Lower leg skin (tissue), 4 donors: ENCODE results near the gene MED20. TPM values are rescaled to one million over a fixed set of nuclear protein-coding genes. Genes with fewer than 3 reads are reported as not detected.
"Not testable (repeated sequence)": the region's sequence is repeated elsewhere in the genome, so short reads cannot be mapped to it uniquely, and the experiment has no call there.

Experiments used
- DNase-seq, 2 donors: peaks; one replicate each; pipeline ENCODE4 v3.0.0-alpha.2; 2019; ENCODE audit warnings: low spot score in 2 of 2
- H3K4me3 ChIP-seq: fragments of 200-600 bp; sonication (generic); 2 replicates; pipeline ENCODE4 v1.5.1; 2017; ENCODE audit warnings: mild to moderate bottlenecking, low read depth; ENCODE audit not compliant: poor library complexity, severe bottlenecking
- POLR2A ChIP-seq, 2 donors: fragments of 450-650 bp; IDR thresholded peaks; one replicate each; pipeline ENCODE4 v1.6.1; 2016 to 2017; ENCODE audit warnings: antibody characterized with exemption in 2 of 2, mild to moderate bottlenecking in 1 of 2, moderate library complexity in 1 of 2
- WGBS, 2 donors: methylation state at CpG; one replicate each; pipeline ENCODE4 v1.1.5; 2018; 5-methylcytosine and 5-hydroxymethylcytosine counted together
- intact Hi-C: fragments of 100-400 bp; cut with DNase I; formaldehyde crosslinking; loops from one replicate; pipeline ENCODE4 v1.15.0; 2023; ENCODE audit warnings: low total_unique reads
- total RNA-seq, 4 donors: library from RNA; depleted of rRNA; stranded (reverse); fragments of >200 nt; gene quantifications; one replicate each; pipeline ENCODE4 v1.1.0, GENCODE V29; 2016
- TF ChIP-seq, protein P1 (sequence below), 3 donors: fragments of 450-650 bp; IDR thresholded peaks; one replicate each; pipeline ENCODE4 v1.5.1; 2016; ENCODE audit warnings: antibody characterized with exemption in 3 of 3, mild to moderate bottlenecking in 3 of 3, moderate library complexity in 2 of 3

MED20 gene
- total RNA-seq, 4 donors from 2014 or later, result 5.7 to 11.5 (median 9.8) TPM

GRCh38 chr6:41957117-41957516 is 36.2 kb upstream of the MED20 start:
- no peak for DNase-seq
- H3K4me3 ChIP-seq, result no peak overlapping the region
- intact Hi-C loops, result no loop called here

GRCh38 chr6:41955412-41955811 is 34.5 kb upstream of the MED20 start:
- no peak overlapping the region for H3K4me3 ChIP-seq
- 84 to 88% methylated on average over 2 of the region's 2 CpGs for WGBS, 2 donors
- intact Hi-C loops, result no loop called here
- no peak for DNase-seq
- no peak for TF ChIP-seq POLR2A (IDR thresholded peaks at IDR 0.05)
- TF ChIP-seq, protein P1, sequence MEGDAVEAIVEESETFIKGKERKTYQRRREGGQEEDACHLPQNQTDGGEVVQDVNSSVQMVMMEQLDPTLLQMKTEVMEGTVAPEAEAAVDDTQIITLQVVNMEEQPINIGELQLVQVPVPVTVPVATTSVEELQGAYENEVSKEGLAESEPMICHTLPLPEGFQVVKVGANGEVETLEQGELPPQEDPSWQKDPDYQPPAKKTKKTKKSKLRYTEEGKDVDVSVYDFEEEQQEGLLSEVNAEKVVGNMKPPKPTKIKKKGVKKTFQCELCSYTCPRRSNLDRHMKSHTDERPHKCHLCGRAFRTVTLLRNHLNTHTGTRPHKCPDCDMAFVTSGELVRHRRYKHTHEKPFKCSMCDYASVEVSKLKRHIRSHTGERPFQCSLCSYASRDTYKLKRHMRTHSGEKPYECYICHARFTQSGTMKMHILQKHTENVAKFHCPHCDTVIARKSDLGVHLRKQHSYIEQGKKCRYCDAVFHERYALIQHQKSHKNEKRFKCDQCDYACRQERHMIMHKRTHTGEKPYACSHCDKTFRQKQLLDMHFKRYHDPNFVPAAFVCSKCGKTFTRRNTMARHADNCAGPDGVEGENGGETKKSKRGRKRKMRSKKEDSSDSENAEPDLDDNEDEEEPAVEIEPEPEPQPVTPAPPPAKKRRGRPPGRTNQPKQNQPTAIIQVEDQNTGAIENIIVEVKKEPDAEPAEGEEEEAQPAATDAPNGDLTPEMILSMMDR (IDR thresholded peaks at IDR 0.05), result no peak

More at GRCh38 chr6:41957117-41957516, 36.2 kb upstream of the MED20 start:
- 46 to 47% methylated on average over 4 of the region's 4 CpGs for WGBS, 2 donors
- no peak for TF ChIP-seq POLR2A (IDR thresholded peaks at IDR 0.05)
- TF ChIP-seq, protein P1 (IDR thresholded peaks at IDR 0.05), result no peak

DNA sequence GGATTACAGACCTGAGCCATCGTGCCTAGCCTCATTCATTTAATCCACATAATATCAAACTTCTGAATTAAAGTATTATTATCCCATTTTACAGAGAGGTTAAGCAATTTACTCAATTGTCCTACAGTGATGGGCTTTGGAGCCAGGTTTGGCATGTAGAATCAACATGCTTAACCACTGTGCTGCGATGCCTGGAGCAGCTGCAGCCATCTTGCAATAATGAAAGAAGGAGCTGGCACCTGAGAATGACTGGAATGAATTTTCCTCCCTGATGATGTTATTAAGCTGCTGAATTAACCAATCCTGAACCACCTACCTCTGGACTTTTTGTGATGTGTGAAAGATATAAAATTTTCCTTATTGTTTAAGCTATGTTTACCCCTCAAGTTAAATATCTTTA is 33.7 kb upstream of the MED20 start:
- WGBS, 2 donors, result 91 to 94% methylated on average over 2 of the region's 2 CpGs
- TF ChIP-seq, protein P1 (IDR thresholded peaks at IDR 0.05), result no peak
- no peak for TF ChIP-seq POLR2A (IDR thresholded peaks at IDR 0.05)
- no peak overlapping the region for H3K4me3 ChIP-seq
- intact Hi-C loops, result no loop called here
- DNase-seq, result no peak

DNA sequence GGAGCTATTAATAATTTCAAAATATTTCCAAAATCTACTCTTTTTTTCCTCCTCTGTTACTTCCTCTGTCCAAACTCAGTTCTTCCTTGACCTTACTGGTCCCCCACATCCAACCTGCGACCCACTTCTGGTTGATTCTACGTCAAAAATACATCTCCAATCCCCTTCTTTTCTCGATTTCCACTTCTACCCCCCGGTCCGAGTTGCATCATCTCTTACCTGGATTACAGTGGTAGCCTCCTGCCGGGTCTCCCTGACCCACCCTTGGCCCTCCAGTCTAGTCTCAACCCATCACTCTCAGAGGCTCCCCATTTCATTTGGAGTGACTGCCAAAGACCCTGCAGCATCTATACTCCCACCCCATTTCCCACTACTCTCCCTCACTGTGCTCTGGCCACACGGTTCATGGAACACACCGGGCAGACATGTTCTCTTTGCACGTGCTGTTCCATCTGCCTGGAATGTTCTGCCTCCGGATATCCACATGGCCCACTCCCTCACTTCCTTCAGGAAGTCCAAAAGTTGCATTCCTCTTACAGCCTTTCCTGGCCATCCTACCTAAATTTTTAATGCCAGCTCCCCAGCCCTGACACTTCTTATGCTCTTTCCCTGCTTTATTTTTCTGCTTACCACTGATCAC is 26.8 kb upstream of the MED20 start:
- no peak overlapping the region for H3K4me3 ChIP-seq
- DNase-seq, result no peak
- intact Hi-C loops, result no loop called here
- TF ChIP-seq, protein P1 (IDR thresholded peaks at IDR 0.05), result no peak
- TF ChIP-seq POLR2A (IDR thresholded peaks at IDR 0.05), result no peak
- 84 to 86% methylated on average over 10 of the region's 10 CpGs for WGBS, 2 donors

DNA sequence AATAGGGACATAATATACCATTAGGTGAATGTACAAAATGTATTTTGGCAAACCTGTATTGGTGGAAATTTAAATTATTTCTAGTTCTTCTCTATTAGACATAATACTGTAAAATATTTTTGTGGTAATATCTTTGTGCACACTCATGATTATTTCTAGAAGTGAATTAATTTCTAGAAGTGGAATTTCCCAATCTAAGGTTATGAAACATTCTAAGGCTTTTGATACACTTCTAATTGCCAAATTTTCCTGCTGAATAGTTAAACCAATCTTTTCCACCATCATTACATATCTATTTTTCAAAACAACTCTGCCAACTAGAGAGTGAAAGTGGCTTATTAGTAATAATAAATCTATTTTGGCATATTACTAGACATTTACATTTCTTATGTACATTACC is 22.5 kb upstream of the MED20 start:
- no peak for DNase-seq
- H3K4me3 ChIP-seq, result no peak overlapping the region
- no peak for TF ChIP-seq POLR2A (IDR thresholded peaks at IDR 0.05)
- TF ChIP-seq, protein P1 (IDR thresholded peaks at IDR 0.05), result no peak
- intact Hi-C loops, result loop anchor here (5.0 kb wide), 1 partner anchor 99 kb away; no protein-coding TSS in a partner anchor

DNA sequence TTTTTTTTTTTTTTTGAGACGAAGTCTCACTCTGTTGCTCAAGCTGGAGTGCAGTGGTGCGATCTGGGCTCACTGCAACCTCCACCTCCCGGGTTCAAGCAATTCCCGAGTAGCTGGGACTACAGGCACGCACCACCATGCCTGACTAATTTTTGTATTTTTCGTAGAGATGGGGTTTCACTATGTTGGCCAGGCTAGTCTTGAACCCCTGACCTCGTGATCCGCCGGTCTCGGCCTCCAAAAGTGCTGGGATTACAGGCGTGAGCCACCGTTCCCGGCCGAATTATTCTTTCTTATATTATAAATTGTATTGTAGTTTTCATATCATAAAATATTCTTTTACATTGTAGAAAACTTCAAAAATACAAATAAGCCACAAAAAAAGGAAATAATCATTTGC is 21.9 kb upstream of the MED20 start:
- WGBS, 2 donors, result 93 to 94% methylated on average over 14 of the region's 14 CpGs

More for the DNA sequence above, 21.9 kb upstream of the MED20 start:
- not testable (repeated sequence) for H3K4me3 ChIP-seq, DNase-seq
- intact Hi-C loops, result loop anchor here (5.0 kb wide), 1 partner anchor 99 kb away; no protein-coding TSS in a partner anchor
